Small intestine (tissue), 7 donors: ENCODE data around the gene FYCO1. TPM values are rescaled to one million over a fixed set of nuclear protein-coding genes. Genes with fewer than 3 reads are reported as not detected.

ENCODE experiments used
- DNase-seq, 2 donors: peaks; one replicate each; pipeline versions ENCODE4 v3.0.0 to v3.0.0-alpha.2; 2013
- FAIRE-seq: peaks from 2 replicates; lab custom pipeline; 2012; peaks lifted over from hg19 to GRCh38; lab: Jason Lieb, UNC
- H3K27ac ChIP-seq, 3 donors: one replicate each; pipeline ENCODE4 v1.5.1; 2013; ENCODE audit warnings: low read length in 2 of 3, mild to moderate bottlenecking in 2 of 3, control low read depth in 1 of 3, inconsistent platforms in 1 of 3, low read depth in 1 of 3, moderate library complexity in 1 of 3
- H3K27me3 ChIP-seq, 3 donors: one replicate each; pipeline ENCODE4 v1.6.1; 2013; ENCODE audit warnings: low read length in 3 of 3, inconsistent platforms in 1 of 3; ENCODE audit not compliant: control insufficient read depth in 3 of 3, insufficient read depth in 3 of 3
- H3K36me3 ChIP-seq, 3 donors: one replicate each; pipeline ENCODE4 v1.6.1; 2013; ENCODE audit warnings: low read length in 3 of 3, inconsistent platforms in 1 of 3, low read depth in 1 of 3, mild to moderate bottlenecking in 1 of 3, moderate library complexity in 1 of 3; ENCODE audit not compliant: control insufficient read depth in 3 of 3, insufficient read depth in 2 of 3
- H3K4me1 ChIP-seq, 3 donors: one replicate each; pipeline ENCODE4 v1.6.1; 2013; ENCODE audit warnings: low read length in 2 of 3, inconsistent platforms in 1 of 3, low read depth in 1 of 3, mild to moderate bottlenecking in 1 of 3, moderate library complexity in 1 of 3; ENCODE audit not compliant: control insufficient read depth in 3 of 3, insufficient read depth in 2 of 3
- H3K4me3 ChIP-seq, 3 donors: one replicate each; pipeline ENCODE4 v1.5.1; 2013; ENCODE audit warnings: low read length in 3 of 3, control low read depth in 1 of 3, inconsistent platforms in 1 of 3, low read depth in 1 of 3, mild to moderate bottlenecking in 1 of 3, moderate library complexity in 1 of 3
- H3K9me3 ChIP-seq, 2 donors: one replicate each; pipeline ENCODE4 v1.6.1; 2013; ENCODE audit warnings: low read depth in 1 of 2, low read length in 1 of 2; ENCODE audit not compliant: control insufficient read depth in 2 of 2, insufficient read depth in 1 of 2
- WGBS, 3 donors: extraction: QIAGEN DNeasy Blood & Tissue Kit; methylation state at CpG; one replicate each; pipeline ENCODE4 v1.1.7; 2013; 5-methylcytosine and 5-hydroxymethylcytosine counted together
- polyA plus RNA-seq, 4 donors: library from polyadenylated mRNA; stranded (reverse) in 3 of 4; unstranded in 1 of 4; fragments of 200-250 nt in 3 of 4; fragments of 120-200 nt in 1 of 4; gene quantifications; one replicate each; pipeline versions ENCODE4 v1.2.1 to v1.2.3, GENCODE V29; 2013
- donor health status: healthy with polysubstance abuse.
- donor health status: control.
- donor health status: control.
- donor health status: Bipolar disorder and iron deficiency.
- donor health status: healthy.

FYCO1 gene
- polyA plus RNA-seq, 4 donors, result 6.5 to 21.1 (median 9.0) TPM

GRCh38 chr3:45968706-45969105, 26.9 kb downstream of the FYCO1 start:
- Histone ChIP-seq H3K27me3 (no peaks in the 10 kb centered on the region), H3K9me3 (no peaks in the 10 kb centered on the region), H3K4me3 (no peak overlapping the region), H3K36me3 (peaks cover 8 to 59% (median 30%) of the 10 kb centered on the region in 3 donors), H3K27ac (no peak overlapping the region), H3K4me1 (no peaks in the 10 kb centered on the region)
- 84 to 93% (median 92%) methylated on average over 2 of the region's 2 CpGs for WGBS, 3 donors
- FAIRE-seq (no peak), DNase-seq (no peak)

GRCh38 chr3:45968149-45968548, 27.5 kb downstream of the FYCO1 start:
- H3K36me3 ChIP-seq, result peaks cover 13 to 62% (median 33%) of the 10 kb centered on the region in 3 donors
- FAIRE-seq (no peak), DNase-seq (no peak)
- H3K9me3 ChIP-seq, result no peaks in the 10 kb centered on the region
- WGBS, 3 donors, result 86 to 93% (median 92%) methylated on average over 9 of the region's 9 CpGs
- no peaks in the 10 kb centered on the region for H3K4me1 ChIP-seq
- H3K27me3 ChIP-seq, result no peaks in the 10 kb centered on the region
- H3K27ac ChIP-seq, result no peak overlapping the region
- H3K4me3 ChIP-seq, result no peak overlapping the region

GRCh38 chr3:45967724-45968123, 27.9 kb downstream of the FYCO1 start:
- 78 to 87% (median 84%) methylated on average over 8 of the region's 8 CpGs for WGBS, 3 donors
- peaks cover 13 to 61% (median 33%) of the 10 kb centered on the region in 3 donors for H3K36me3 ChIP-seq
- H3K4me1 ChIP-seq, result no peaks in the 10 kb centered on the region
- no peak overlapping the region for H3K4me3 ChIP-seq
- DNase-seq (no peak), FAIRE-seq (no peak)
- H3K27me3 ChIP-seq, result no peaks in the 10 kb centered on the region
- H3K27ac ChIP-seq, result no peak overlapping the region
- no peaks in the 10 kb centered on the region for H3K9me3 ChIP-seq

- Histone ChIP-seq H3K9me3 (no peaks in the 10 kb centered on the region), H3K36me3 (peaks cover 16 to 65% (median 33%) of the 10 kb centered on the region in 3 donors), H3K27me3 (no peaks in the 10 kb centered on the region), H3K27ac (no peak overlapping the region), H3K4me3 (no peak overlapping the region), H3K4me1 (no peaks in the 10 kb centered on the region)
- WGBS, 3 donors, result 82 to 88% (median 86%) methylated on average over 16 of the region's 16 CpGs
- no peak for FAIRE-seq
- DNase-seq, result no peak
Observed at GRCh38 chr3:45966950-45967640, 28.5 kb downstream of the FYCO1 start.

GRCh38 chr3:45966371-45966791, 29.2 kb downstream of the FYCO1 start:
- Histone ChIP-seq H3K36me3 (peaks cover 20 to 72% (median 33%) of the 10 kb centered on the region in 3 donors), H3K4me3 (no peak overlapping the region), H3K27me3 (no peaks in the 10 kb centered on the region), H3K4me1 (no peaks in the 10 kb centered on the region), H3K27ac (no peak overlapping the region), H3K9me3 (no peaks in the 10 kb centered on the region)
- DNase-seq (no peak), FAIRE-seq (no peak)
- 81 to 97% (median 95%) methylated on average over 14 to 17 of the region's 17 CpGs for WGBS, 3 donors

GRCh38 chr3:45965653-45966052, 30.0 kb downstream of the FYCO1 start:
- H3K36me3 ChIP-seq, result peaks cover 25 to 75% (median 37%) of the 10 kb centered on the region in 3 donors
- H3K4me1 ChIP-seq, result no peaks in the 10 kb centered on the region
- H3K27me3 ChIP-seq, result no peaks in the 10 kb centered on the region
- H3K9me3 ChIP-seq, result no peaks in the 10 kb centered on the region
- H3K4me3 ChIP-seq, result no peak overlapping the region
- no peak for FAIRE-seq
- DNase-seq, result peak in 1 of 2 donors; percentile 20
- 66 to 83% (median 80%) methylated on average over 4 of the region's 4 CpGs for WGBS, 3 donors
- peak overlapping the region in 2 of 3 donors; percentile 36 to 39 for H3K27ac ChIP-seq

- FAIRE-seq (no peak), DNase-seq (no peak)
- Histone ChIP-seq H3K4me1 (no peaks in the 10 kb centered on the region), H3K27ac (peak overlapping the region in 1 of 3 donors; percentile 36), H3K36me3 (peaks cover 29 to 77% (median 37%) of the 10 kb centered on the region in 3 donors), H3K9me3 (no peaks in the 10 kb centered on the region), H3K27me3 (no peaks in the 10 kb centered on the region), H3K4me3 (no peak overlapping the region)
- WGBS, 3 donors, result 82 to 89% (median 83%) methylated on average over 4 of the region's 4 CpGs
Observed at GRCh38 chr3:45965253-45965652, 30.4 kb downstream of the FYCO1 start.

GRCh38 chr3:45964139-45964538, 31.5 kb downstream of the FYCO1 start:
- 72 to 88% (median 80%) methylated on average over 8 of the region's 8 CpGs for WGBS, 3 donors
- no peaks in the 10 kb centered on the region for H3K27me3 ChIP-seq
- H3K4me3 ChIP-seq, result no peak overlapping the region
- H3K36me3 ChIP-seq, result peaks cover 25 to 81% (median 35%) of the 10 kb centered on the region in 3 donors
- no peak for FAIRE-seq
- H3K27ac ChIP-seq, result peak overlapping the region in 2 of 3 donors; percentile 17 to 56
- no peaks in the 10 kb centered on the region for H3K9me3 ChIP-seq
- DNase-seq, result peak in 1 of 2 donors; percentile 28
- H3K4me1 ChIP-seq, result no peaks in the 10 kb centered on the region
